Karpas-422 (cell line): ENCODE results near the gene NYAP2. TPM values are rescaled to one million over a fixed set of nuclear protein-coding genes. Genes with fewer than 3 reads are reported as not detected.
A peak's percentile ranks its signal among the peaks of the same experiment; 100 is the strongest.

Source experiments
- DNase-seq: peaks from one replicate; pipeline ENCODE4 v3.0.0-alpha.2; 2015
- H2AFZ ChIP-seq: fragments of 200-600 bp; sonication (generic); 2 replicates; pipeline ENCODE4 v1.6.1; 2014; ENCODE audit warnings: antibody characterized with exemption, low read length, mixed read lengths
- H3K27ac ChIP-seq: fragments of 200-600 bp; sonication (generic); 2 replicates; pipeline ENCODE4 v1.5.1; 2014; ENCODE audit warnings: mild to moderate bottlenecking, low read length, moderate library complexity
- H3K27me3 ChIP-seq: fragments of 200-600 bp; sonication (generic); 2 replicates; pipeline ENCODE4 v1.6.1; 2014; ENCODE audit warnings: low read length, mixed read lengths
- H3K36me3 ChIP-seq: fragments of 200-600 bp; sonication (generic); 2 replicates; pipeline ENCODE4 v1.6.1; 2014; ENCODE audit warnings: low read length, mixed read lengths; ENCODE audit not compliant: insufficient read depth
- H3K4me1 ChIP-seq: fragments of 200-600 bp; sonication (generic); 2 replicates; pipeline ENCODE4 v1.6.1; 2014; ENCODE audit warnings: mild to moderate bottlenecking, low read length, mixed read lengths
- H3K4me2 ChIP-seq: fragments of 200-600 bp; sonication (generic); 2 replicates; pipeline ENCODE4 v1.6.1; 2014; ENCODE audit warnings: low read length, low read depth, mild to moderate bottlenecking; ENCODE audit not compliant: poor library complexity, severe bottlenecking
- H3K4me3 ChIP-seq: fragments of 200-600 bp; sonication (generic); 2 replicates; pipeline ENCODE4 v1.5.1; 2014; ENCODE audit warnings: mild to moderate bottlenecking, antibody characterized with exemption, low read length, mixed read lengths
- H3K79me2 ChIP-seq: fragments of 200-600 bp; sonication (generic); 2 replicates; pipeline ENCODE4 v1.6.1; 2014; ENCODE audit warnings: mild to moderate bottlenecking, low read length, mixed read lengths
- H3K9ac ChIP-seq: fragments of 200-600 bp; sonication (generic); 2 replicates; pipeline ENCODE4 v1.6.0; 2014; ENCODE audit warnings: low read length
- H3K9me2 ChIP-seq: fragments of 200-600 bp; sonication (generic), shearing (Covaris generic); replicated peaks from 2 replicates; pipeline ENCODE4 v1.6.0; 2014; ENCODE audit warnings: mild to moderate bottlenecking, low read length, moderate library complexity; ENCODE audit not compliant: insufficient read depth
- H3K9me3 ChIP-seq: fragments of 300-700, 200-600 bp; sonication (generic); 2 replicates; pipeline ENCODE4 v1.6.1; 2014; ENCODE audit warnings: low read length, mixed read lengths
- H4K20me1 ChIP-seq: fragments of 200-600 bp; sonication (generic); 2 replicates; pipeline ENCODE4 v1.6.1; 2014; ENCODE audit warnings: mild to moderate bottlenecking, antibody characterized with exemption, low read length, low read depth; ENCODE audit not compliant: insufficient read depth
- total RNA-seq: library from RNA; depleted of rRNA; stranded (reverse); fragments of >200 nt; shearing (Covaris generic); gene quantifications from 2 replicates; pipeline ENCODE4 v1.2.3, GENCODE V29; 2014; ENCODE audit warnings: low replicate concordance

NYAP2 gene
- total RNA-seq, 1 experiment from 2014 or later, result not detected

DNA sequence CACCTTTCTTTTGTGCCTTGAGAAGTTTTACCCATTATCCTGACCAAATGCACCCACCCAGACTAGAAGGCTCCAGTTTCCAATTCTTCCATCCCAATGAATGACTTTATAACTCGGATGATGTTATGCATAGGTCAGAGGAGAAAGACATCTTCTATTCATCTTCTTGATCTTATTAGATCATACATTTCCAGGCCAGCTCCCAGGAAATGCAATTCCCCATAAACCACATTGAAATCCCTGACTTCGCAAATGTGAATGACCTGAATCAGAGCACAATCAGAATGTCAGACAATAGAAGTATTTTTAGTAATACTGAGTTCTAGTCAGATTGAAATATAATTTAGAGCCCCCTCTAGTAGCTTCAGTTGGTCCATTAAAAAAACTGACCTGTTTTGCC, 62.9 kb downstream of the NYAP2 start:
- H3K27me3 ChIP-seq, result no peaks in the 10 kb centered on the region
- DNase-seq, result no peak
- H3K4me1 ChIP-seq, result peaks cover 5% of the 10 kb centered on the region
- H2AFZ ChIP-seq, result no peak overlapping the region
- H4K20me1 ChIP-seq, result no peaks in the 10 kb centered on the region
- H3K36me3 ChIP-seq, result no peaks in the 10 kb centered on the region
- H3K9me2 ChIP-seq, result no peaks in the 10 kb centered on the region
- H3K27ac ChIP-seq, result no peak overlapping the region
- no peak overlapping the region for H3K4me2 ChIP-seq
- no peaks in the 10 kb centered on the region for H3K79me2 ChIP-seq
- H3K9ac ChIP-seq, result no peak overlapping the region
- H3K4me3 ChIP-seq, result no peak overlapping the region
- no peaks in the 10 kb centered on the region for H3K9me3 ChIP-seq

DNA sequence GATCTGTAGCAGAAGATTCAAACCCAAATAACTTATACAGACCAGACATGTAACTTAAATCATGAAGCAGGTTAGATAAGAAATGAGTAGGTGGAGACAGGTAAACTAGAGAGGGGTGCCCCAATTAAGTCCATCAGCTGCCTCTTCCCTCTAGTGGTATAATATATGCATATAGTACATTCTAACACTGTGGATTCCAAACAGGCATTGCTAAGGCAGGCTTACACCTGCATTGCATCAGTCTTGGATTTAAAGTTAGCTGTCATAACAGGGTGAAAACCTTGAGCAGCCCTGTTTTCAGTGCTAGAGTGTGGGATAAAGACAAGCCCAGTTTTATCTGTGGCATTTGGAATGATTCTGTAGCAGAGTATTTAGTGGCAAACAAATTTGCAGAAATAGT, 63.4 kb downstream of the NYAP2 start:
- Histone ChIP-seq H3K4me3 (no peak overlapping the region), H3K27ac (no peak overlapping the region), H3K36me3 (no peaks in the 10 kb centered on the region), H3K4me2 (no peak overlapping the region), H4K20me1 (no peaks in the 10 kb centered on the region), H3K27me3 (no peaks in the 10 kb centered on the region), H3K9me3 (no peaks in the 10 kb centered on the region), H3K4me1 (peaks cover 5% of the 10 kb centered on the region), H2AFZ (no peak overlapping the region), H3K79me2 (no peaks in the 10 kb centered on the region), H3K9ac (no peak overlapping the region), H3K9me2 (no peaks in the 10 kb centered on the region)
- no peak for DNase-seq

DNA sequence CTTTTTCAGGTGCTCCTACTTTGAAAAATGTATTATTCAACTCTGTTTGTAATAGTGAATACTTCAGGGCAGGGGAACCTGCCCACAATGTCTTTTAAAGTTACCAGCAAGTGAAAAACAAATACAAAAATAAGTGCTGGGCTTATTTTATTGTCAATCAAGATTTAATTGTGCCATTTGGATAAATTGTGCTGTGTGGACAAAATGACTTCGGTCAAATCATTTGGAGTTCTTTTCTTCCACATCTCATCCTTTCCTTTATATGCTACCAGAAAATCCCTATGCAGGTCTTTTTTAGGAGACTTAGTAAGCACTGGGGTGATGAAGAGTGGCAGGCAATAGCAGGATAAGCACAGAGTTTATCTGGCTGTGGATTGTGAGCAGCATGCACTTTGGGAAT, 63.9 kb downstream of the NYAP2 start:
- H3K4me2 ChIP-seq, result no peak overlapping the region
- no peak overlapping the region for H3K4me3 ChIP-seq
- no peak overlapping the region for H2AFZ ChIP-seq
- no peaks in the 10 kb centered on the region for H3K79me2 ChIP-seq
- no peak for DNase-seq
- no peaks in the 10 kb centered on the region for H3K9me2 ChIP-seq
- H3K27me3 ChIP-seq, result no peaks in the 10 kb centered on the region
- H3K9ac ChIP-seq, result no peak overlapping the region
- H4K20me1 ChIP-seq, result no peaks in the 10 kb centered on the region
- no peak overlapping the region for H3K27ac ChIP-seq
- peaks cover 5% of the 10 kb centered on the region for H3K4me1 ChIP-seq
- no peaks in the 10 kb centered on the region for H3K36me3 ChIP-seq
- H3K9me3 ChIP-seq, result no peaks in the 10 kb centered on the region

- H3K27ac ChIP-seq, result no peak overlapping the region
- H3K9ac ChIP-seq, result no peak overlapping the region
- peak overlapping the region; percentile 42; the same call in 1 of the 2 replicates for H3K4me3 ChIP-seq
- H3K36me3 ChIP-seq, result no peaks in the 10 kb centered on the region
- H3K79me2 ChIP-seq, result no peaks in the 10 kb centered on the region
- H3K4me2 ChIP-seq, result peak overlapping the region; percentile 46
- peak; percentile 42 for DNase-seq
- no peaks in the 10 kb centered on the region for H3K9me2 ChIP-seq
- no peak overlapping the region; the same call in 1 of the 2 replicates for H2AFZ ChIP-seq
- peaks cover 5% of the 10 kb centered on the region for H3K4me1 ChIP-seq
- H4K20me1 ChIP-seq, result no peaks in the 10 kb centered on the region
- H3K27me3 ChIP-seq, result no peaks in the 10 kb centered on the region
- no peaks in the 10 kb centered on the region for H3K9me3 ChIP-seq
Measured at GRCh38 chr2:225464346-225465025, 65.0 kb downstream of the NYAP2 start.

GRCh38 chr2:225465827-225466226, 66.3 kb downstream of the NYAP2 start:
- Histone ChIP-seq H3K4me1 (peaks cover 5% of the 10 kb centered on the region), H3K9ac (no peak overlapping the region), H3K9me3 (no peaks in the 10 kb centered on the region), H3K27me3 (no peaks in the 10 kb centered on the region), H3K4me2 (no peak overlapping the region), H4K20me1 (no peaks in the 10 kb centered on the region), H3K79me2 (no peaks in the 10 kb centered on the region), H3K9me2 (no peaks in the 10 kb centered on the region), H3K27ac (no peak overlapping the region), H3K36me3 (no peaks in the 10 kb centered on the region), H2AFZ (peak overlapping the region; percentile 57; the same call in 1 of the 2 replicates), H3K4me3 (no peak overlapping the region)
- peak; percentile 46 for DNase-seq

GRCh38 chr2:225466891-225467604, 67.5 kb downstream of the NYAP2 start:
- Histone ChIP-seq H3K4me2 (no peak overlapping the region), H3K79me2 (no peaks in the 10 kb centered on the region), H3K9me2 (no peaks in the 10 kb centered on the region), H3K4me3 (no peak overlapping the region), H3K27me3 (no peaks in the 10 kb centered on the region), H3K9me3 (no peaks in the 10 kb centered on the region), H3K4me1 (peaks cover 5% of the 10 kb centered on the region), H3K27ac (no peak overlapping the region), H3K9ac (no peak overlapping the region), H2AFZ (no peak overlapping the region), H3K36me3 (no peaks in the 10 kb centered on the region), H4K20me1 (no peaks in the 10 kb centered on the region)
- DNase-seq, result no peak

DNA sequence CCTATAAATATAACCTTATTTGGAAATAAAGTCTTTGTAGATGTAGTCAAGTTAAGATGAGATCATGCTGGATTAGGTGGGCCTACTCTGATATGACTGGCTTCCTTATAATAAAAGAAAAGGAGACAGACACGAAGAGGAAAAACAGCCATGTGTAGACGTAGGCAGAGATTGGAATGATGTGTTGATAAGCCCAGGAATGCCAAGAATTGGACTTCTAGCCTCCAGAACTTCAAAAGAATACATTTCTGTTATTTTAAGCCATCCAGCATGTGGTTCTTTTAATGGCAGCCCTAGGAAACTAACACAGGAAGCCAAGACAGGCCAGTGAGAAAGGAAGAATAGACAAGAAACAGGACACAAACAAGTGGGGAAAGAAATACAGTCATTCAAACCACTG, 68.6 kb downstream of the NYAP2 start:
- no peaks in the 10 kb centered on the region for H3K9me3 ChIP-seq
- no peak overlapping the region for H3K9ac ChIP-seq
- no peak overlapping the region for H3K4me3 ChIP-seq
- no peak overlapping the region for H3K4me2 ChIP-seq
- no peak for DNase-seq
- H3K36me3 ChIP-seq, result no peaks in the 10 kb centered on the region
- no peaks in the 10 kb centered on the region for H4K20me1 ChIP-seq
- H3K4me1 ChIP-seq, result peaks cover 5% of the 10 kb centered on the region
- no peaks in the 10 kb centered on the region for H3K9me2 ChIP-seq
- no peak overlapping the region for H3K27ac ChIP-seq
- H3K27me3 ChIP-seq, result no peaks in the 10 kb centered on the region
- no peak overlapping the region for H2AFZ ChIP-seq
- H3K79me2 ChIP-seq, result no peaks in the 10 kb centered on the region

DNA sequence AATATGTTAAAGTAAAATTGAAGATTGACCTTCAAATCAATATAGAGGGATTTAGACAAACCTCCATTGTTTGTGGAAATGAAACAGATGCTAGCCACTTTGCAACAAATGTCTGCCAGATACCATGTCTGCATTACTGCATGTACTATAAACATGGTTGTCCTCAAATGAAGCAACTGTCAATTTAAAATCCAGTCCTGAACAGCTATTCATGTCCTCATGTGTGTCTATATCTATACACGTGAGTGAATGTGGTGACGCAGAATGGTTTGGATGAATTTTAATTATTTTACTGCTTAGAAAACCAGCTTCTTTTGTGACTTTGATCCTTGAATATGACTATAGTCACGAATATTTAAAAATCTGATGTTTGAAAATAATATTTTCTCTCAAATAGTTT, 71.5 kb downstream of the NYAP2 start:
- Histone ChIP-seq H3K4me1 (peaks cover under 1% of the 10 kb centered on the region), H3K36me3 (no peaks in the 10 kb centered on the region), H3K27me3 (no peaks in the 10 kb centered on the region), H3K4me2 (no peak overlapping the region), H3K4me3 (no peak overlapping the region), H3K27ac (no peak overlapping the region), H4K20me1 (no peaks in the 10 kb centered on the region), H3K79me2 (no peaks in the 10 kb centered on the region), H3K9me2 (no peaks in the 10 kb centered on the region), H3K9ac (no peak overlapping the region), H2AFZ (no peak overlapping the region), H3K9me3 (no peaks in the 10 kb centered on the region)
- no peak for DNase-seq
